CD8-positive, alpha-beta memory T cell (primary cell): ENCODE data around the gene REXO1. TPM values are rescaled to one million over a fixed set of nuclear protein-coding genes. Genes with fewer than 3 reads are reported as not detected.
A peak's percentile ranks its signal among the peaks of the same experiment; 100 is the strongest.

Source experiments
- CTCF ChIA-PET: fragments of 350-600 bp; sonication (Branson Sonifier 250); formaldehyde crosslinking; loops from one replicate; lab custom pipeline; 2021; ENCODE audit warnings: antibody characterized with exemption; lab: Charles Lee
- POLR2A ChIA-PET: fragments of 350-600 bp; sonication (Branson Sonifier 250); formaldehyde crosslinking; loops from one replicate; lab custom pipeline; 2021; ENCODE audit warnings: antibody characterized with exemption; lab: Charles Lee
- DNase-seq, 5 donors: peaks; one replicate each; pipeline versions ENCODE4 v3.0.0 to v3.0.0-alpha.2; 2020 to 2022; ENCODE audit warnings: mixed read lengths in 1 of 5
- H3K27ac ChIP-seq: one replicate; pipeline ENCODE4 v1.7.0; 2013; ENCODE audit warnings: low read depth, mild to moderate bottlenecking, low read length, moderate library complexity
- H3K27me3 ChIP-seq: 2 replicates; pipeline ENCODE4 v1.7.0; 2013; ENCODE audit warnings: low read length, mild to moderate bottlenecking; ENCODE audit not compliant: insufficient read depth, poor library complexity, severe bottlenecking
- H3K36me3 ChIP-seq: 2 replicates; pipeline ENCODE4 v1.7.0; 2013; ENCODE audit warnings: mild to moderate bottlenecking, low read length, moderate library complexity; ENCODE audit not compliant: insufficient read depth
- H3K4me1 ChIP-seq: 2 replicates; pipeline ENCODE4 v1.7.0; 2013; ENCODE audit warnings: mild to moderate bottlenecking, low read length, moderate library complexity; ENCODE audit not compliant: insufficient read depth
- H3K4me3 ChIP-seq: 2 replicates; pipeline ENCODE4 v1.7.0; 2013; ENCODE audit warnings: mild to moderate bottlenecking, low read length
- H3K9me3 ChIP-seq: 2 replicates; pipeline ENCODE4 v1.7.0; 2013; ENCODE audit warnings: mild to moderate bottlenecking, low read length
- H3K27ac Mint-ChIP-seq, 8 donors: one replicate each; pipeline ENCODE4 v1.8.0; 2020 to 2021; ENCODE audit warnings: mixed read lengths in 8 of 8, mild to moderate bottlenecking in 6 of 8, inconsistent platforms in 3 of 8, moderate library complexity in 3 of 8
- H3K27me3 Mint-ChIP-seq, 2 donors: one replicate each; pipeline ENCODE4 v1.8.0; 2020 to 2021; ENCODE audit warnings: mixed read lengths in 2 of 2, mild to moderate bottlenecking in 1 of 2, moderate library complexity in 1 of 2
- H3K36me3 Mint-ChIP-seq, 3 donors: one replicate each; pipeline ENCODE4 v1.8.0; 2020 to 2021; ENCODE audit warnings: mixed read lengths in 3 of 3, inconsistent platforms in 1 of 3, mild to moderate bottlenecking in 1 of 3
- H3K4me1 Mint-ChIP-seq, 3 donors: one replicate each; pipeline ENCODE4 v1.8.0; 2020 to 2021; ENCODE audit warnings: mixed read lengths in 3 of 3, inconsistent platforms in 1 of 3, mild to moderate bottlenecking in 1 of 3
- H3K4me3 Mint-ChIP-seq, 7 donors: one replicate each; pipeline ENCODE4 v1.8.0; 2020 to 2021; ENCODE audit warnings: mixed read lengths in 7 of 7, mild to moderate bottlenecking in 6 of 7, moderate library complexity in 4 of 7, inconsistent platforms in 2 of 7
- H3K9me3 Mint-ChIP-seq, 5 donors: one replicate each; pipeline ENCODE4 v1.8.0; 2020 to 2022; ENCODE audit warnings: mixed read lengths in 5 of 5, mild to moderate bottlenecking in 3 of 5, moderate library complexity in 2 of 5, inconsistent platforms in 1 of 5
- polyA plus RNA-seq: library from polyadenylated mRNA; unstranded; fragments of 300-500 nt; fragmentation: Illumina TruSeq; gene quantifications from one replicate; pipeline ENCODE4 v1.2.3, GENCODE V29; 2021
- total RNA-seq, 2 experiments: library from RNA; stranded (reverse); gene quantifications; one replicate each; pipeline ENCODE4 v1.2.3, GENCODE V29; 2021

Gene REXO1
- total and polyA plus RNA-seq, 3 experiments from 2014 or later = 8.7 to 63.7 (median 61.0) TPM

DNA sequence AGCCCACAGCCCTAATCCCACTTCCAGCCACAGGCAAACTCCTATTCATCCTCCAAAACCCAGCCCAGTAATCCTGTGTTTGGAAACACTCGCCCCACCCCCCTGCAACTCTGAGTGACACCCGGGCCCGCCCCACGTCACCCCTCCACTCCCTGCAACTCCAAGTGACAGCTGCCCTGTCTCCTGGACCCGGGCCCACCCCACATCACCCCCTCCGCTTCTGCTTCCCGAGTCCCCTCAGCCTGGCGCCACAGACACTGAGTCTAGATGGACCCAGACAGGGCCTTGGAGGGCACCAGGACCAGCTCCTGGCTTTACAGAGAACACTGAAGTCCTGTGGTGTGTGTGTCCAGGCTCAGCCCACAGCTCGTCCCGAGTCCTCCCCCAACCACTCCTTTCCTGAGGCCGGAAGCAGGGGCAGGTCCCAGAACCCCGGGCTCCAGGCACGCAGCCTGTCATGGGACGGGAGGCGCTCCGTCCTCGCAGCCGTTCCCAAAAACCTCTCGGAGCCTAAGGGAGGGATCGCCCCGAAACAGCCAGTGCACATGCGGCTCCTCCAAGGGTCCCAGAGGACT, 7.7 kb downstream of the REXO1 start:
- H3K27me3 ChIP-seq = no peaks in the 10 kb centered on the region
- Mint-ChIP-seq H3K36me3 (peaks cover 0 to 23% (median 0%) of the 10 kb centered on the region in 3 donors), H3K27ac (peak overlapping the region in 3 of 8 donors; percentile 23 to 64 (median 39)), H3K4me3 (peak overlapping the region in 1 of 7 donors; percentile 27), H3K27me3 (no peaks in the 10 kb centered on the region), H3K9me3 (no peaks in the 10 kb centered on the region), H3K4me1 (peaks cover 32 to 71% (median 32%) of the 10 kb centered on the region in 3 donors)
- no peak overlapping the region for H3K4me3 ChIP-seq
- no peak for DNase-seq
- peaks cover 5% of the 10 kb centered on the region for H3K36me3 ChIP-seq
- ChIA-PET CTCF (interaction anchor here (4.9 kb wide), 1 partner anchor 15 kb away, joined by 36 read pairs; no protein-coding TSS in a partner anchor), POLR2A (no interaction called here)
- H3K9me3 ChIP-seq = no peaks in the 10 kb centered on the region
- no peak overlapping the region for H3K27ac ChIP-seq
- H3K4me1 ChIP-seq = peaks cover 30% of the 10 kb centered on the region

DNA sequence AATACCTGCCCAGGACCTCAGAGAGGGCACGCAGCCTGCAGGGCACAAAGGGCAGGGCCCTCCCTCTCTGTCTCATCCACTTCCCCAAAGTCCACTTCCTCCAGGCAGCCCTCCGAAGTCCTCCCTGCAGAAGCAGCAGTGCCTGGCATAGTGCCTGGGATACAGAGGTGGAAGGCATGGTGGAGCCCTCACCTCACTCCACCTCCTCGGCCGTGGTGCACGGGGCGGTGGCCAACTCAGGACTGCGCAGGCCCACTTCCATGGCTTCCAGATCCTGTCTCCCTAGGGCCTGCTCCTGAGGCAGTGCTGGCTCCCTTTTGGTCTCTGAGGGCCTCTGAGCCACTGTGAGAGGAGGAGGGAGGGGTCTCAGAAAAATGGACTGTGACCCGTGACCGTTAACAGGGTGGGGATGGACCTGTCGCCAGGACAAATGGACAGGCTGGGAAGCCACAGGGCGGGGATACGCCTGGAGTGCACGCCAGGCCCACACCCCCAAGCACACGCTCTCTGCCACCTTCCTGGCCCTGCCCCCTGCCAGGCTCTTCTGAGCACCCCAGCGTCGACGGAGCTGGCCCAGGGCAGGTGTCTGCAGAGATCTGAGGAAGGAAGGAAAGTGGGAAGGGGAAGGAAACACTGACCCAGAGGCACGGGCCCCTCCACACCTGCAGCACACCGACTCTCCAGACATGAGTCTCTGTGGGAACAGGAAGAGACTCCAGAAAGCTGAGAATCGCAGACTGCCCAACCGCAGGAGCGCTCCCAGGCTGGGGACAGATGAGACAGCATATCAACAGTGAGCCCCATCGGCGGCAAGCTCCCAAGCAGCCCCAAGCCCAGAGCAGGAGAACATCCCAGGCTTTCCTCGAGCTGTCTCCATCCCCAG, 8.4 kb downstream of the REXO1 start:
- no peaks in the 10 kb centered on the region for H3K27me3 Mint-ChIP-seq
- H3K27ac Mint-ChIP-seq = peak overlapping the region in 3 of 8 donors; percentile 23 to 39 (median 32)
- DNase-seq = no peak
- peak overlapping the region in 1 of 7 donors; percentile 32 for H3K4me3 Mint-ChIP-seq
- H3K27me3 ChIP-seq = no peaks in the 10 kb centered on the region
- POLR2A ChIA-PET = no interaction called here
- peaks cover 0 to 22% (median 0%) of the 10 kb centered on the region in 3 donors for H3K36me3 Mint-ChIP-seq
- peaks cover 23% of the 10 kb centered on the region for H3K4me1 ChIP-seq
- CTCF ChIA-PET = interaction anchor here (2.8 to 4.9 kb wide), 3 partner anchors 9 to 14 kb away, joined by 12 to 36 read pairs (median 16); partner anchors contain the start of gene REXO1
- peaks cover 32 to 66% (median 32%) of the 10 kb centered on the region in 3 donors for H3K4me1 Mint-ChIP-seq
- H3K9me3 ChIP-seq = no peaks in the 10 kb centered on the region
- no peak overlapping the region for H3K27ac ChIP-seq
- no peaks in the 10 kb centered on the region for H3K9me3 Mint-ChIP-seq
- no peaks in the 10 kb centered on the region for H3K36me3 ChIP-seq
- H3K4me3 ChIP-seq = no peak overlapping the region

DNA sequence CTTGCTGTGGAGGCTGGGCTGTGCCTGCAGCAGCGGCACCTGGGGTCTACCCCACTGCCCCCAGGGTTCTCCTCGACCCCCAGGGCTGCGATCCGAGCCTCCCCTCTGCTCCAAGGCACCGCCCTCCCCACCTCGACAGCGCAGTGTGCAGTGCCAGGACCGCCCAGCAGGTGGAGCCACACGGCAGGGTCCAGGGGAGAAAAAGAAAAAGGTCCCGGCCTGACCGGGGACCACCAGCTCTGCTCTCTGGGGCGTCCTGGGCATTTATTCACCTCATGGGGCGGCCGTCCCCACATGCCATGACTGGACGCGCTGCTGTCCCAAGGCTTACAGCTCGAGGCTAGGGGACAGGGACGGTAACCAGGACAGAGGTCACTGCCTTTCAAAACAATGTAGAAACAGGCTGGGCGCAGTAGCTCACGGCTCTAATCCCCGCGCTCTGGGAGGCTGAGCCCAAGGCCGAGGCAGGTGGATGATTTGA, 10.6 kb downstream of the REXO1 start:
- peak overlapping the region in 1 of 8 donors; percentile 14 for H3K27ac Mint-ChIP-seq
- Histone ChIP-seq H3K27me3 (no peaks in the 10 kb centered on the region), H3K9me3 (no peaks in the 10 kb centered on the region), H3K4me3 (no peak overlapping the region), H3K4me1 (peaks cover 7% of the 10 kb centered on the region), H3K27ac (peak overlapping the region; percentile 70), H3K36me3 (no peaks in the 10 kb centered on the region)
- no peaks in the 10 kb centered on the region for H3K27me3 Mint-ChIP-seq
- H3K4me3 Mint-ChIP-seq = peak overlapping the region in 1 of 7 donors; percentile 68
- H3K9me3 Mint-ChIP-seq = no peaks in the 10 kb centered on the region
- H3K36me3 Mint-ChIP-seq = peaks cover 0 to 23% (median 0%) of the 10 kb centered on the region in 3 donors
- CTCF ChIA-PET = interaction anchor here (1.0 to 4.9 kb wide), 11 partner anchors 8 to 232 kb away, joined by 3 to 36 read pairs (median 6); partner anchors contain the start of genes REXO1 and UQCR11
- peak in 4 of 5 donors; percentile 46 to 66 (median 52) for DNase-seq
- POLR2A ChIA-PET = no interaction called here
- H3K4me1 Mint-ChIP-seq = peaks cover 24 to 60% (median 27%) of the 10 kb centered on the region in 3 donors

DNA sequence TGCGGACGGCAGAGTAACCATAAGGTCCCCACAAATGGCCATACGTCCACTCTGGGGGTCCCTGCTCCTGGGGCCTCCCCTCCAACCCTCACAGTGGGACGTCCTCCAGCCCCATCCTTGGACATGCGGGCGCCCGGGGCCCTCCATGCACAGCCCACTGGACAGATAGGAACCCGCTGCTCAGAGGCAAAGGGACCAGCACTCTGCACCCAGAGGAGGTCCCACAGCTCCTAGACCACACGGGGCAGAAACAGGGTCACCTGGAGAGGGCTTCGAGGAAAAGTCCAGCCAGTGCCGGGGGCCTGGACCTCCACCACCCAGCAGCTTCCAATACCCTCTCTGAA, 11.1 kb downstream of the REXO1 start:
- Mint-ChIP-seq H3K36me3 (peaks cover 0 to 21% (median 0%) of the 10 kb centered on the region in 3 donors), H3K4me1 (peaks cover 20 to 55% (median 26%) of the 10 kb centered on the region in 3 donors)
- CTCF ChIA-PET = interaction anchor here (1.0 to 4.9 kb wide), 7 partner anchors 8 to 105 kb away, joined by 3 to 36 read pairs (median 8); no protein-coding TSS in a partner anchor

DNA sequence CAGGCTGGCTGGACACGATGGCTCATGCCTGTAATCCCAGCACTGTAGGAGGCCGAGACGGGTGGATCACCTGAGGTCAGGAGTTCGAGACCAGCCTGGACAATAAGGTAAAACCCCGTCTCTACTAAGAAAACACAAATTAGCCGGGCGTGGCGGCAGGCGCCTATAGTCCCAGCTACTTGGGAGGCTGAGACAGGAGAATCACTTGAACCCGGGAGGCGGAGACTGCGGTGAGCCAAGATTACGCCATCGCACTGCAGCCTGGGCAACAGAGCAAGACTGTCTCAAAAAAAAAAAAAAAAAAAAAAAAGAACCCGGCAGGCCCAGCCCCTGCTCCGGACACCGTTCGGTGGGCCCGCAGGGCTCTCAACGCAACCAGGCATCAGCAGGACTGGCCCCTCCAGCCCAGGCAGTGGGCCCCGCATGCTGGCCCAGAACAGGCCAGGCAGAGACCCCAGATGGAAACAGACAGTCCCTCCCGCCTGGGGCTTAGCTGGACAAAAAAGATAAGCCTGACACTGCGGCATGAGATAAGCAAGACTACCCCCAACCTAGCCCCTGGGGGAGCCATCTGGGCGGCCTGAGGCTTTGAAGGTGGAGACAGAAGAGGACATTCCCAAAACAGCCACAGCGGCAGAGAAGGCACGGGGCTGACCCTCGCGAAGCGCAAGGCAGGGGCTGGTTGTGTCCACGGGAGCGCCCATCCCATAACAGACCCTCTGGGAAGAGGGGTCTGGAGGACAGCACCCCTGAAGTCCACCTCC, 11.6 kb downstream of the REXO1 start:
- H3K36me3 Mint-ChIP-seq = peaks cover 0 to 23% (median 0%) of the 10 kb centered on the region in 3 donors
- no peaks in the 10 kb centered on the region for H3K27me3 ChIP-seq
- H3K4me3 Mint-ChIP-seq = no peak overlapping the region
- CTCF ChIA-PET = interaction anchor here (1.0 to 4.9 kb wide), 5 partner anchors 7 to 19 kb away, joined by 3 to 36 read pairs (median 13); no protein-coding TSS in a partner anchor
- H3K9me3 Mint-ChIP-seq = no peaks in the 10 kb centered on the region
- peaks cover 18 to 50% (median 21%) of the 10 kb centered on the region in 3 donors for H3K4me1 Mint-ChIP-seq
- no peaks in the 10 kb centered on the region for H3K9me3 ChIP-seq
- no peak for DNase-seq
- H3K36me3 ChIP-seq = no peaks in the 10 kb centered on the region
- H3K27ac ChIP-seq = peak overlapping the region; percentile 70
- H3K27me3 Mint-ChIP-seq = no peaks in the 10 kb centered on the region
- H3K4me3 ChIP-seq = no peak overlapping the region
- POLR2A ChIA-PET = no interaction called here
- H3K27ac Mint-ChIP-seq = peak overlapping the region in 1 of 8 donors; percentile 6
- H3K4me1 ChIP-seq = no peaks in the 10 kb centered on the region

More for the DNA sequence above, 11.1 kb downstream of the REXO1 start:
- Histone ChIP-seq H3K27ac (peak overlapping the region; percentile 70), H3K27me3 (no peaks in the 10 kb centered on the region), H3K4me3 (no peak overlapping the region), H3K36me3 (no peaks in the 10 kb centered on the region), H3K4me1 (peaks cover 2% of the 10 kb centered on the region), H3K9me3 (no peaks in the 10 kb centered on the region)
- DNase-seq = no peak
- no peak overlapping the region for H3K27ac Mint-ChIP-seq
- H3K4me3 Mint-ChIP-seq = no peak overlapping the region
- no peaks in the 10 kb centered on the region for H3K9me3 Mint-ChIP-seq
- POLR2A ChIA-PET = no interaction called here
- no peaks in the 10 kb centered on the region for H3K27me3 Mint-ChIP-seq

DNA sequence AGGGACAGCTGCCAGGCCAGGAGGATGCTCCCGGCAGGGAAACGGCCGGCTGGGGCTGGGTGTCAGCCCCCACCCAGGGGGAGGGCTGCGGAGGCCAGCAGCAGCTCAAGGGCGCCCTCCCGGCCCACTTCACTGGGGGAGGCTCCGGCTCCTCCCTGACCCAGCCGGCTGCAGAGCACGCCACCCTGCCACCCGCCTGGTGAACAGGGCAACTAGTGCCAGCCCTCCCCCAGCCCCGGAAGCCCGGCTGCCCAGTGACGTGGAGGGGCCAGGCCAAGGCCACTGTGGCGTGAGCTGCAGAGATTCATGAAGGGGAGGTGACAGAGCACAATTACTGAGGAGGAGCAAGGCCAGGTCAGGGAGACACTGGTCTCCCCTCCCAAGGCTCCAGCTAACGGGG, 14.7 kb downstream of the REXO1 start:
- H3K27ac ChIP-seq = no peak overlapping the region
- no peak overlapping the region for H3K4me3 Mint-ChIP-seq
- no peak overlapping the region for H3K4me3 ChIP-seq
- H3K9me3 Mint-ChIP-seq = peaks cover 0 to 2% (median 0%) of the 10 kb centered on the region in 5 donors
- H3K27me3 ChIP-seq = no peaks in the 10 kb centered on the region
- ChIA-PET POLR2A (no interaction called here), CTCF (interaction anchor here (1.3 kb wide), 1 partner anchor 10 kb away, joined by 3 read pairs; no protein-coding TSS in a partner anchor)
- H3K4me1 ChIP-seq = no peaks in the 10 kb centered on the region
- peaks cover 0 to 2% of the 10 kb centered on the region in 2 donors for H3K27me3 Mint-ChIP-seq
- H3K9me3 ChIP-seq = no peaks in the 10 kb centered on the region
- DNase-seq = no peak
- H3K4me1 Mint-ChIP-seq = peaks cover 0 to 33% (median 7%) of the 10 kb centered on the region in 3 donors
- no peaks in the 10 kb centered on the region for H3K36me3 ChIP-seq
- no peak overlapping the region for H3K27ac Mint-ChIP-seq
- peaks cover 0 to 32% (median 2%) of the 10 kb centered on the region in 3 donors for H3K36me3 Mint-ChIP-seq

DNA sequence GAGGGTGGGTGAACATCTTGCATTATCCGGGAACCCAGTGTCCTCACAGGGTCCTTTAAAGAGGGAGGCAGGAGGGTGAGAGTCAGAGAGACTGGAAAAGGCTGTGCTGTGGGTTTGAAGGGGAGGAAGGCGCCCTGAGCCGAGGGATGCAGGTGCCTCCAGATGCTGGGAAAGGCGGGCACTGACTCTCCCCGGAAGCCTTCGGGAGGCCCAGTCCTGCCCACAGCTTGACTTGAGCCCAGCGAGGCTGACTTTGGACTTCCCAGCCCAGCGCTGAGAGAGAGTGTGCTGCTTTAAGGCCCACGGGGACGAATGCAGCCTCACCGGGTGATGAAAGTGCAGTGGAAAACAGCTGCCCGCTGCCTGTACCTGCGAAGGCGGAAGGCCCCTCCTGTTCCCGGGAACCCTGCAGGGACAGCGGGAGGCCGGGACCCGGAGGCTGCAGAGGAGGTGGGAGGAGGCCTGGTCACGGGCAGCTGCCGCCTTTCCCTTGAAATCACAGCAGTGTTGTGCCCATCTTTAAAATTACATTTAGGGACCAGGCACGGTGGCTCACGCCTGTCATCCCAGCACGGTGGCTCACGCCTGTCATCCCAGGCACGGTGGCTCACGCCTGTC, 16.1 kb downstream of the REXO1 start:
- no peaks in the 10 kb centered on the region for H3K9me3 ChIP-seq
- H3K27ac ChIP-seq = no peak overlapping the region
- H3K9me3 Mint-ChIP-seq = peaks cover 0 to 2% (median 0%) of the 10 kb centered on the region in 5 donors
- POLR2A ChIA-PET = interaction anchor here (0.7 kb wide), 1 partner anchor 218 kb away, joined by 10 read pairs; no protein-coding TSS in a partner anchor
- no peaks in the 10 kb centered on the region for H3K4me1 ChIP-seq
- CTCF ChIA-PET = interaction anchor here (0.5 to 1.3 kb wide), 2 partner anchors 11 to 55 kb away, joined by 3 to 4 read pairs; no protein-coding TSS in a partner anchor
- peaks cover 0 to 31% (median 2%) of the 10 kb centered on the region in 3 donors for H3K36me3 Mint-ChIP-seq
- DNase-seq = no peak
- no peak overlapping the region for H3K4me3 ChIP-seq
- H3K4me3 Mint-ChIP-seq = no peak overlapping the region
- H3K27ac Mint-ChIP-seq = peak overlapping the region in 2 of 8 donors; percentile 22 to 66
- peaks cover 0 to 2% of the 10 kb centered on the region in 2 donors for H3K27me3 Mint-ChIP-seq
- no peaks in the 10 kb centered on the region for H3K27me3 ChIP-seq
- peaks cover 0 to 26% (median 7%) of the 10 kb centered on the region in 3 donors for H3K4me1 Mint-ChIP-seq
- no peaks in the 10 kb centered on the region for H3K36me3 ChIP-seq
